Right ventricle myocardium superior (tissue), 1 donor: ENCODE data around the gene FGD2. TPM values are rescaled to one million over a fixed set of nuclear protein-coding genes. Genes with fewer than 3 reads are reported as not detected.

ENCODE experiments used
- ATAC-seq: fragments of 200-7000 bp; cut with Tn5 transposase; one replicate; pipeline ENCODE4 v1.9.1; 2020; ENCODE audit warnings: mild to moderate bottlenecking; ENCODE audit not compliant: poor library complexity
- DNase-seq: peaks from one replicate; pipeline ENCODE4 v3.0.0-alpha.2; 2020
- intact Hi-C: fragments of 100-400 bp; cut with DNase I; formaldehyde crosslinking; loops from one replicate; pipeline ENCODE4 v1.11.2; 2022
- total RNA-seq: library from RNA; stranded (reverse); fragmentation: NEBNext Ultra II Directional; extraction: Animal tissue kit (Norgen Biotek cat#: 25700); gene quantifications from one replicate; pipeline ENCODE4 v1.2.1, GENCODE V29; 2021
- donor health status: DM: no; HTN: yes; CAD: no; lungs with severe emphysema.

The FGD2 gene
- total RNA-seq, 1 donor from 2014 or later: 5.7 TPM

DNA sequence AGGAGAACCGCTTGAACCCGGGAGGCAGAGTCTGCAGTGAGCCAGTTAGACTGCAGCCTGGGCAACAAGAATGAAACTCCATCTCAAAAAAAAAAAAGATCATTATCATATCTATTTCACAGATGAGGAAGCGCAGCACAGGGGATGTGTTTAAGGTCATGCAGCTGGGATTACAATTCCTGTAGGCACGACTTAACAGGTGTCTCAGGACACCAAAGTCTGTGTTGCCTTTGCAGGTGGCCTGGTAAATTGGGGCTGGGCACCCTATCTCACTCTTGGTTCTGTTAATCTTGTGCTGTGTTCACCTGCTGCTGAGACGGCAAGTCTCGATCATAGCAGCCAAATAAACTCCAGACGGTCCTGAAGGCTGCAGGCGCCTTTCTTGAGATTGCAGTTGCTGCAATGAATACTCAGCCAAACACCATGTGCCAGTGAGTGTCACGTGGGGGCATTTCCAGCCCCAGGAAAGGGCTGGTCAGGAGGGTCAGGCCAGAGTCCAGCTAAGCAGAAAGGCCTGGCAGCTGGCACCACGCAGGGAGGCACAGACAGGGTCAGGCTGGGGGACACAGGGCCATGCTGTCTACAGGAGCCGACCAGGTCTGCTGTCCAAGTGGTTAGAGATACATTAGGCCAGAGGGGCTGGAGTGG is 55.8 kb downstream of the FGD2 start:
- ATAC-seq: peak; percentile 78
- DNase-seq: peak; percentile 69
- intact Hi-C loops: no loop called here

- intact Hi-C loops: no loop called here
- ATAC-seq: no peak
- DNase-seq: no peak
Measured at GRCh38 chr6:37062424-37062823, 57.0 kb downstream of the FGD2 start.

DNA sequence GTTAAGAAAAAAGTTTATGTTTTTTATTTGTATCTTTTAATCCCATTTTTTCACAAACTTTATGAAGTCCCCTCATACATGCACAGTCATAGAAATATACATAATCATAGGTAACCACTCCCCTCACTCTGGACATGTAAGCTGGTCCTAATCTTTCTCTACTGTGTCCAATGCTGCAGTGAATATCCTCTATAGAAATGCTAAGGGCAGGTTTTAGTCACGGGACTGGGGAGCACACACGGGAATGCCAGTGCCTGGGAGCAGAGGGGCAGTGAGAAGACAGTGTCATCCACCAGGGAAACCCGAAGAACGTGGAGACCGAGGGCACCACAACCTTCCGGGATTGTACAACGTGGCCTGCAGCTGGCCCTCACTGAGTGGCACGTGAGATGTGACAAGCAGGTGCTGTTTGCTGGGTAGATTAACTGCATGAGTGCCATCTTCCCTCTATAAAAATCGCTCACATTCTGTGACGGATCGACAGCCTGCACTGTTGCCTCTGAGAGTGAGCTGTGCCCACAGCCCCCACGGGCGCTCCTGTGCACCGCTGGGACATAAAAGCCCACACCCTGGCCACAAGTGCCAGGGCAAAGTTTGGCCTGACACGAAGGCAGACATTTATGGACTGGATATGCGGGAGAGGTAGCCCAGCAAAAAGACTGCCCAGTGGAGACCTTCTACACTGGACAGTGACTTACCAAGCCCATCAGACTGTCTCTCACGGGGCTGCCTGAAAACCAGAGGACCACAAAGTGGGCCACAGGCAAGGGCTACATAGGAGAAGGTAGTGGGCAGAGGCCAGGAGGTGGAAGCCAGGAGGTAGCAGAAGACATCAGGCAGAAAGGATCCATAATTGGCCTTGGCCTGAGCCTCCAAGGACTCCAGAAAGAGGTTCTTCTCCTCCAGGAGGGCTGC is 63.2 kb downstream of the FGD2 start:
- intact Hi-C loops: no loop called here
- ATAC-seq: no peak

GRCh38 chr6:37069639-37070038 is 64.2 kb downstream of the FGD2 start:
- no peak for DNase-seq
- intact Hi-C loops: no loop called here
- ATAC-seq: no peak

More for the DNA sequence above, 63.2 kb downstream of the FGD2 start:
- no peak for DNase-seq

GRCh38 chr6:37072526-37072925 is 67.1 kb downstream of the FGD2 start:
- DNase-seq: no peak
- no peak for ATAC-seq
- intact Hi-C loops: no loop called here

GRCh38 chr6:37074053-37074827 is 68.8 kb downstream of the FGD2 start:
- peak; percentile 63 for DNase-seq
- peak; percentile 72 for ATAC-seq
- intact Hi-C loops: no loop called here

DNA sequence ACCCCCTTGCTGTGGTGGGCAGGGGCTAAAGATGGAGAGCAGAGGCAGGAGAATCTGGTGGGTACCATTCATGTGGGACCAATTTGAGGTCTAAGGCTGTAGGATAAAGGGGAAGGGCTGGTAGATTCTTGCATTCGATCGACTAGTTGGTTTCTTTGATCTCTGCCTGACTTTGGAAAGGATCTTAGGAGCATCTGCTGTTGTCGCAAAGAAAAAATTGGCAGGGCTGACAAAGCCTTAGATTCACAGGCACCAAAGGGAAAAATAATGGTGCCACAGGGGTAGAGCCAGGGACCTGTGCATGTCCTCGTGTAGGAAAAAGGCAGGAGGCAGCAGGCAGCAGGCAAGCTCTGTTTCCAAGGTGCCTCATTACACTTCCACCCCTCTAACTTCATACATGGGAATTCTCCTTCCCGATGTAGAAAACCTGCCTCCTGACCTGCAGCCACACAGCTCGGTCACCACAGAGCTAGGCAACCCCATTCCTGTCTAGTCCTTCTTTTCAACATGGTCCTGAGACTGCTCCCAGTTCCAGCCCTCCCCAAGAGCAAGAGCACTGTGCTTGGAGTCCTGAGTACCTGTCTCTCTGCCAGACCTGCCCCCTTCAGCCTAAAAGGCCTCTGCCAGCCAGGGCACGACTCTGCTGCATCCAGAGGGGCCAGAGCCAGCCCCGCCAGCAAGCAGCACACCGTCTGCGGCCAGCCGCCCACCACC is 71.9 kb downstream of the FGD2 start:
- intact Hi-C loops: no loop called here
- DNase-seq (no peak), ATAC-seq (peak; percentile 15)

DNA sequence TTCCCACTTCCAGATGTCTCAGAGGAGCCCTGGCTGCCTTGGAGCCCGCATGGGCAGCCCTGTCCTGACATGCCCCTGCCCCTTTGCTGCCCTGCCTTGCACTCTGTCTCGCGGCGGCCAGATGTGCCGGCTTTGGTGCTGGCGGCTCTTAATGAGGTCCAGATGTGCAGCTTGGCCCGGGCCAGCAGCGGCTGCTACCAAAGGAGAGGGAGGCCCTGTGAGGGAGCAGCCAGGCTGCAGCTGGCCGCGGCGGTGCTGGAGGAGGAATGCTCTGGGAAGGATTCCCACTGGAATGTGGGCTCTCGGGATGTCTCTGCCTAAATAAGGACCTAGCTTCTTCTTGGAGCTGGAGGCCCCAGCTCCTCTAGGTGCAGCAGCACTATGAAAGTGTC is 72.4 kb downstream of the FGD2 start:
- ATAC-seq (peak; percentile 92), DNase-seq (peak; percentile 91)
- intact Hi-C loops: no loop called here

Other genes starting within 250 kb of the FGD2 start
- 10.0 TPM for gene CPNE5, start 166.2 kb upstream of the FGD2 start, total RNA-seq
- gene PPIL1, start 130.9 kb upstream of the FGD2 start, total RNA-seq: 65.2 TPM
- gene C6orf89, start 119.7 kb upstream of the FGD2 start, total RNA-seq: 73.2 TPM
- gene PI16, start 50.9 kb upstream of the FGD2 start, total RNA-seq: 27.8 TPM
- gene MTCH1, start 19.5 kb upstream of the FGD2 start, total RNA-seq: 205 TPM
- gene PIM1, start 164.5 kb downstream of the FGD2 start, total RNA-seq: 28.3 TPM